ENCODE data around the gene CLRN3.

CLRN3 gene

GRCh38 chr10:127919418-127920271 lies 26.9 kb upstream of the CLRN3 start:
- DNase-seq (ENCODE audit: low read depth) = no peak

- no peak for DNase-seq (ENCODE audit: low read depth)
Measured at GRCh38 chr10:127918572-127918971, 25.8 kb upstream of the CLRN3 start.

GRCh38 chr10:127916826-127917225 lies 24.1 kb upstream of the CLRN3 start:
- DNase-seq (ENCODE audit: low read depth) = no peak

GRCh38 chr10:127915324-127915723 lies 22.6 kb upstream of the CLRN3 start:
- no peak for DNase-seq (ENCODE audit: low read depth)

GRCh38 chr10:127913368-127913759 lies 20.6 kb upstream of the CLRN3 start:
- no peak for DNase-seq (ENCODE audit: low read depth)

GRCh38 chr10:127912607-127913367 lies 20.0 kb upstream of the CLRN3 start:
- DNase-seq (ENCODE audit: low read depth) = no peak

GRCh38 chr10:127911867-127912257 lies 19.1 kb upstream of the CLRN3 start:
- DNase-seq (ENCODE audit: low read depth) = no peak

GRCh38 chr10:127911218-127911866 lies 18.6 kb upstream of the CLRN3 start:
- DNase-seq (ENCODE audit: low read depth) = no peak

- DNase-seq (ENCODE audit: low read depth) = no peak
Measured at GRCh38 chr10:127910464-127910770, 17.7 kb upstream of the CLRN3 start.

GRCh38 chr10:127909716-127910463 lies 17.1 kb upstream of the CLRN3 start:
- DNase-seq (ENCODE audit: low read depth) = no peak

GRCh38 chr10:127908959-127909267 lies 16.2 kb upstream of the CLRN3 start:
- no peak for DNase-seq (ENCODE audit: low read depth)

GRCh38 chr10:127908106-127908958 lies 15.6 kb upstream of the CLRN3 start:
- DNase-seq (ENCODE audit: low read depth) = no peak

GRCh38 chr10:127907411-127908105 lies 14.8 kb upstream of the CLRN3 start:
- no peak for DNase-seq (ENCODE audit: low read depth)

- peak; percentile 67 for DNase-seq (ENCODE audit: low read depth)
Measured at GRCh38 chr10:127906548-127907377, 14.0 kb upstream of the CLRN3 start, which contains the start of gene PTPRE. Gene PTPRE, plus strand, starts transcription at chr10:127907103. Its CDS starts 133,779 bp downstream, at chr10:128040882.

- DNase-seq (ENCODE audit: low read depth) = no peak
Measured at GRCh38 chr10:127905848-127906261, 13.1 kb upstream of the CLRN3 start.

GRCh38 chr10:127905001-127905847 lies 12.5 kb upstream of the CLRN3 start:
- DNase-seq (ENCODE audit: low read depth) = no peak

- no peak for DNase-seq (ENCODE audit: low read depth)
Measured at GRCh38 chr10:127904311-127905000, 11.7 kb upstream of the CLRN3 start.

GRCh38 chr10:127903789-127904188 lies 11.0 kb upstream of the CLRN3 start:
- DNase-seq (ENCODE audit: low read depth) = no peak

All from activated T-helper 9 cell treated with anti-CD3 and anti-CD28 coated beads, Interleukin-2, amount 50 U/mL, for 16 hours (primary cell).